HT-29 (cell line): ENCODE results near the gene TMA16. TPM values are rescaled to one million over a fixed set of nuclear protein-coding genes. Genes with fewer than 3 reads are reported as not detected.
A peak's percentile ranks its signal among the peaks of the same experiment; 100 is the strongest.
"Not testable (repeated sequence)": the region's sequence is repeated elsewhere in the genome, so short reads cannot be mapped to it uniquely, and the experiment has no call there.

ENCODE experiments used
- DNase-seq: peaks from one replicate; pipeline ENCODE4 v3.0.0-alpha.2; 2015; ENCODE audit warnings: low spot score
- total RNA-seq: library from RNA; depleted of rRNA; stranded (reverse); fragments of >200 nt; shearing (Covaris generic); gene quantifications from 2 replicates; pipeline ENCODE4 v1.2.3, GENCODE V29; 2014

TMA16 gene
- total RNA-seq, 1 experiment from 2014 or later = 5.0 TPM

DNA sequence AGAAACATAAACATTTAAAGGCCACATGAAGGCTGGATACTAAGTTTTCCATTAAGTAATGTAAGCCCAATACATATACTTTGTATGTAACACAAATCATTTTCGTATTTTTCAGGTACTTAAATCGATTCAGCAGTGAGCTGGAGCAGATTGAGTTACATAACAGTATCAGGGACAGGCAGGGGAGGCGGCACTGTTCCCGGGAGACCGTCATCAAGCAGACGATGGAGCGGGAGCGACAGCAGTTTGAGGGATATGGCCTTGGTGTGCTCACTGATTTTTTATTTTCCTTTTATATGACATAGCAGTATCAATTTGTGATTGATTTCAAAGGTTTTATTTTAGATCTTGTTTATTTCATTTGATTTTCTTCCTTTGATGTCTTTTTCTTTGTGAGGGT lies 20.7 kb downstream of the TMA16 start:
- no peak for DNase-seq

DNA sequence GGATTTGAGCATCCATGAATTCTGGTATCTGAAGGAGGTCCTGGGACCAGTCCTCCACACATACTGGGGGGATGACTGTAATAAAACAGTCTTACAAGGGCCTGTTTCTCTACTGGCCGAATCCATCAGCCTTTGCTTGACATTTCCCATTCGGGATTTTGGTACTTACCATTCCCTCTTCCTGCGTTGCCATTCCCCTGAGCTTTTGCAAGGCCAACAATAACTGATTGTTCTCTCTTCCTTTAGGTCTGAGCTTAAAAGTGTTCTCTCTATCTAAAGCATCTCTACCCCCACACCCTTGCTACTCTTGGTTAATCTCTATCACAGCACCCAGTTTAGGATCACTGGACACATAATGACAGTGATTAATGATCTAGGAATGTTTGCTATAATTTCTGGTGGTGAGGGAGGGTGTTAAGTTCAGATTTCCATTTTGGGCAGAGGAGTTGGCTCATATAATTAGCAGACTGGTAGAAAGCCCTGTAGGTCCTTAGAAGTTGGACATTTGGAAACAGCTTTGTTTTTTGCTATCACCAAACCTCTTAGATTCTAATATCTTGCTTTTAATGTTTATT lies 29.4 kb downstream of the TMA16 start:
- no peak for DNase-seq

DNA sequence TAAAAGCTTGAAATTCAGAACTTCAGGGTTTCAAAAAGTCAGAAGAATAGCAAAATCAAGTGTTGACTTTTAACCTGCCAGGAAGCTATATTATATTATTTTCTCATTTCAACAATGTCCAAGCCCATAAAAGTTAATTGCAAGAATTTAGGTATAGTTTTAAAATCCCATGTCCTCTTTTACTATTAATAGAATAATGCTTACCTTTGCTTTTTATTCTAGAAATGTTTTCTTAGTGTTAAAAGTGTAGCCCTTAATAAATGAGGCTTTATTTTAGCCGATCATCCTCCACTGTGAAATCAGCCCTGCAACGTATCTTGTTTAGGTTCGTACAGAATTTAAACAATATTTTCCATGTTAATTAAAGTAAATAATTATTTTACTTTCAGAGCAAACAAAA lies 31.5 kb downstream of the TMA16 start:
- no peak for DNase-seq

DNA sequence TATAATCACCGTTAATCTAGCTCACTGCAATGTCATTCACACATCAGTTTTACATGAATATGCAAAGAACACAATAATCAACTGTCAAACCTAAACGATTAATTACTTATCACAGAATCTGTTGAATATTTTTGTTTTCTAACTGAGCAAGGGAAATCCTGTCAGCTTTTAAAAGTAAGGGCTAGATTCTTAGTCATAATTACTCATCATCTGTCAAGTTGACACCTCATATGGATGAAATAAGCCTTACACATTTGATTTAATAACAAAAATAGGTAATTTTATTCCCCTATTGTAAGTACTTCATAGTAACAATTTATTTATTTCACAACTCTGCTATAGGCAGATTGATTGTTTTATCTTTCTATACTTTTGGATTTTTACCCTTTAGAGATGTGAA lies 32.7 kb downstream of the TMA16 start:
- no peak for DNase-seq

DNA sequence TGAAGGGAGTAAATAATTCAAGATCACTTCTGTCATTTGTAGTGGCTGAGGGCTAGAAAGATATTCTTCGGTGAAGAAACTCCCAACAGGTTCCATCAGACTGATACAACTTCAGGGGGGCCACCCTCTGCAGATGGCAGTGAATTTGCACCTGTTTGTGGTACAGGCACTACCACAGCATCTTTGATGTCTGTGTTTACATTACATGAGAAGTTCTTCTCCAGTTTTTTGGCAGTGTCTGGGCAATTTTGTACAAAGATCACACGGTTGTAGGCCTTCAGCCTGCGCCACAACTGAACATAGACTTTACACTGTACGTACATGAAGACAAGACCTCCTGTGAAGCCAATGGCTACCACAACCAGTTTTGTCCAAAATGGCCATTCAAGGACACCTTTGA lies 34.2 kb downstream of the TMA16 start:
- no peak for DNase-seq

DNA sequence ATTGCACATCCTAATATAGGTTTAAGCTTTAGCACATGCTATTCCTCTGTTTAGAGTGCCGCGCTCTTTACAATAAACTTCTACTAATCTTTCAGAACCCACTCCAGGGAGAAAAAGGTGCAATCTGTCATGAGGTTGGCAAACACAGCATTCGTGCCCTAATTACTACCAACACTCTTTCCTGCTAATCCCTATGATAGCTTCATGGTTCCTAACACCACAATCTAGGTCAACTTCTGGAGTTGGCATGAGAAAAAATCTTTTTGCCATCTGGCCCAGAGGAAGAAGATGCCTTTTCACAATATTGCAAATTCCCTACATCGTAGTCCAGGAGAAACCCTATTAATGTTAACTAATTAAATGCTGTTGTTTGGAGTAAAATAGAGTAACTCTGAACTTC lies 39.6 kb downstream of the TMA16 start:
- no peak for DNase-seq

DNA sequence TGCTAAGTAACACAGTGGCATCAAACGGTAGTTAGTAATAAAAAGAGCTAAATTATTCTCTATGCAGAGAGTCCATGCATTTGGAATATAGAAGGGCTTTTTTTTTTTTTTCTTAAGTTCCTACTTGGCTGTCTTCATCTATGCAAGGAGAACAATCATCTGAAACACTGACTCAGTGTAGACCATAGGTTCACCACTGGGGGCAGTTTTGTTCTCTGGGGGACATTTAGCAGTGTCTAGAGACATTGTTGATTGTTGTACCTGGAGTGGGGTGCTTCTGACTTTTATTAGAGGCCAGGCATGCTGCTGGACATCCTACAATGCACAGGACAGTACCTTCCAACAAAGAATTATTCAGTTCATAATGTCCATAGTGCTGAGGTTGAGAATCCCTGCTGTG lies 41.2 kb downstream of the TMA16 start:
- no peak for DNase-seq

DNA sequence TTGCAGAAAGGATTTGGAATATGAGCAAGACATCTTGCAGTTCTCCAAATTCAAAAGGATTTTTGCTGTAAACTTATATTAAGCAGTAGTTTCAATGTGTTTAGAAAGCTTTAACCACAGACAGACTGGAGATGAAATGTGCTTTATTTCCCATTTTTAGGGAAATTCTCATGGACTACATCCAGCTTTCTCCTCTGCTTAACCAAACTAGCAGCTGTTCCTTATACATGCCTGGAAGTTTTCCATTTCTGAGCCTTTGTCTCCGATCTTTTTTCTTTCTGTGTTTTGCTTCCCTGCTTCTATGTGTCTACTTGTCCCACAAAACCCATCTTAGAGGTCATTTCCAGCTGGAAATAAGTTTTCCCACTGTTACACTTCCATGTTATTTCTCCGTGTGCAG lies 41.6 kb downstream of the TMA16 start:
- DNase-seq = no peak

DNA sequence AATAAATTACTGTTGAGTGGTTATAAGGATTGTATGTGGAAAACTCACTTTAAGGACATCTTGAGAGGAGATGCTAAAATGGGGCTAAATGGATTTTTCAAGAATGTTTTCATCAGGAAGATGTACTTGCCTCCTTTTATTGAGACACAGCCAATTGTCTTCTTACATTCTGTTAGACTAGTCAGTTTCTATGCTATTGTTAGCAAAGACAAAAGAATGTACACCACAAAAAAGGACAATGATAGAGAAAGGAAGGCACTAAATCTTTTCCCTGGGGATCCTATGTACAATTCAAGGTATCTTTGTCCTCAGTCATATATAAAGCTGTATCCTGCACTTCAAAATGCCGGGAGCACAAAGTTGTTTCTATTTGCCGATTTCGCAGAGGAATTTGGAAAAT lies 42.6 kb downstream of the TMA16 start:
- DNase-seq = no peak

DNA sequence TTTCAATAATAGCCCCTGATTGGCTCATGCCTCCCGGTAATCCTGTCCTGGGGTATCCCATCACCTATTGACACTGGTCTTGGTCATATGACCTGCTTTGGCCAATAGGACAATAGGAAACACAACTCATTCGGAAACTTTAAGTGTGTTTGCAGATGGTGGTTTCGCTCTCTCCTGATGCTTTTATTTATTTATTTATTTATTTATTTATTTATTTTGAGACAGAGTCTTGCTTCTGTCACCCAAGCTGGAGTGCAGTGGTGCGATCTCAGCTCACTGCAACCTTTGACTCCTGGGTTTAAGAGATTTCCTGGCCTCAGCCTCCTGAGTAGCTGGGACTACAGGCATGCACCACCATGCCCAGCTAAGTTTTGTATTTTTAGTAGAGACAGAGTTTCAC lies 44.3 kb downstream of the TMA16 start:
- DNase-seq = not testable (repeated sequence)

DNA sequence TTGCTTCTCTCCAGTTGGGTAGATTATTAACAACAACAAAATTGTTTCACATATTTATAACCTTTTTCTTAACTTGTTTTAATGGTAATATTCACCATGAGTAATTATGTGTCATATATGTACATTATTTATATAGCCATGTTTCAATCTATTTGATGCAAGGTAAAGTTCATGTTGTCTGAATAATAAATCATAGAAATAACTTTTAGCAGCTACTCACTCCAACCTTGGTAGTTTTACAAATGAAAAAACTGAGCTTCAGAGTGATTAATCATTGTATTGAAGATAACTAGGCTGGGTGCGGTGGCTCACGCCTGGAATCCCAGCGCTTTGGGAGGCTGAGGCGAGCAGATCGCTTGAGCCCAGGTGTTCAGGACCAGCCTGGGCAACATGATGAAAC lies 46.0 kb downstream of the TMA16 start:
- DNase-seq = no peak

DNA sequence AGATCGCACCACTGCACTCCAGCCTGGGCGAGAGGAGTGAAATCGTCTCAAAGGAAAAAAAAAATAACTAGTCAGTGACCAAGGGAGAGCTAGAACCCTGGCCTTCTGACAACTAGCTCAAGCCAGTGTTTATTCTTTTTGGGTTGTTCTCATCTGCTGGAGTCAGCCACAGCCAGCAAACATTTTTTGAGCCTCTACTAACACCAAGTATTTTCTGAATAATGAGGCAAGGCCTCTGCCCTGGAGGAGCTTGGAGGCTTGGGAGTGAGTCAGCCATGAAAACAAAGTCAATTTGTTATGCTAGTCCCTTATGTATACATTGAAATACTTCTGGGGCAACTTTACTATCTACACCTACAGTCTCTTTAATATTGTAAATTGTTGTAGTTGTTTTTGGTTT lies 46.5 kb downstream of the TMA16 start:
- DNase-seq = no peak

DNA sequence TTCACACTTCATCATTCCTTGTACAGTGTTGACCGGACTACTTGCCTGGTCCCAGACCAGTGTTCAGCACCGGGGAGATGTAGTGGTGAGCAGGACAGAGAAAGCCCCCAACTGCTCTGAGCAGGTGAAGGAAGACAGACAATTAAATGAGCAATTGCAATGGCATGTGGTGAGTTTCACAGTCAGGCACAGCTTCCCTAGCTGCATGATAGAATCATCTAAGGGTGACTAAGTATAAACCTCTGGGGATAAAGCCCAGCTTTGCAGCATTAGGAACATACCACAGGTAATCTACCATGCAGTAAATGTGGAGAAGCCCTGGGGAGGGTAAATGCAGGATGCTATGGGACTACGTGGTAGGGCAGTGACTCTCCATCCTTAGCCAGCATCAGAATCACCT lies 47.8 kb downstream of the TMA16 start:
- no peak for DNase-seq

DNA sequence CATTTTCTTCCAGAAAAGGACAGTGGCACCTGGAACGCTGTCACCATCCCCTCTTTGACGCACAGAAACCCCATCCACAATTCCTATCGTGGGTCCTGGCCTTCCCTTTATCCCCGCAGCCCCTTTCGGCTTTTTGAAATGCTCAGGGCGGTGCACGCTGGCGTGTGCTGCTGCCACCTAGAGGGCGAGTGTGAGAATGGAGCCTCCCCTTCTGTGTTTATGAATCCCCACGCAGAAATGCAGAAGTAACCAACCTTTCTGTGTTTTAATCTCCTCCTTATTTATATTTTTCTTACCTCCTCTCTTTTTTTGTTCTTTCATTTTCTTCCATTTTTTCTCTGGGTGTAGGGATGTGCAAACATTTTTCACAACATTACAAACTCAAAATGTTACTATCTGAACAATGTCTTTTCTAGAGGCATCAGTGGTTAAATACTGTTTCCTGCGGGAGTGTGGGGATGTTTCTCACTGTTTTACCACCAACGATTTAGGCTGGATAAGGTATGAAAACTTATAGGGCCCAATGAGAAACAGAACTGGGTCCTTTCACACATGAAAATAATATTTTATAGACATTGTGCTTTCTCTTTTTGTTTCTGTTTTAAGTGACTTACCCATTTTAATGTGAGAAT lies 50.0 kb downstream of the TMA16 start:
- peak; percentile 29 for DNase-seq

DNA sequence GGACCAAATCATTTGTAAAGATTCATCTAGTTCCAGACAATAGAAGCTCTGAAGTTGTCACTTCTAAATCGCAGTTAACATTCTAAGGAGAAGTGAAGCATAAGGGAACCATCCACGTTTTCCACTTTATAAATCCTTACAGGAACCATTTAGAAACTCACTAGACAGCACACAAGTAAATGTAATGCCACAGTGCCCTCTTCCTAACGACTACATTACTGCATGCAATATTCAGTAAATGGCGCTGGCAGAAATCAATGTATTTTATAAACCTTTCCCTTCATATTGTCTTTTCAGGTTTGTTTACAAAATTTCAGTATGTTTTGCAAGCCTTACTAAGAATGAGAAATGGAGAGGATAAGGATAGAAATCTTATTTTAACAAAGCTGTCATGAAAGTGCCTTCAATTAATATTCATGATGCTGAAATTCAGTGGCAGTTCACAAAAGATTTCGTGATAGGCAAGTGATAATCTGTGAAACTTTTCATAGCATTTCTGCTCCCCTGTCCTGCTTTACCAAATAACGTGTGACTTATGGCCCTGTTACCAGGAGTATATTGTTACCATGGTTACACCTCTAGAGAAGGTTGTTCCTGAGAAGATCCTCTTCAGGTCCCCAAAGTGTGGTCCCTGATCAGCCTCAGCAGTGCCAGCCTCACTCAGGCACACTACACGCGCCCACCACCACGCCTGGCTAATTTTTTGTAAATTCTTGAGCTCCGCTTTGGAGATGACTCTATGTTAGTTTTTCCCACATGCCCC lies 54.2 kb downstream of the TMA16 start:
- DNase-seq = peak; percentile 52

DNA sequence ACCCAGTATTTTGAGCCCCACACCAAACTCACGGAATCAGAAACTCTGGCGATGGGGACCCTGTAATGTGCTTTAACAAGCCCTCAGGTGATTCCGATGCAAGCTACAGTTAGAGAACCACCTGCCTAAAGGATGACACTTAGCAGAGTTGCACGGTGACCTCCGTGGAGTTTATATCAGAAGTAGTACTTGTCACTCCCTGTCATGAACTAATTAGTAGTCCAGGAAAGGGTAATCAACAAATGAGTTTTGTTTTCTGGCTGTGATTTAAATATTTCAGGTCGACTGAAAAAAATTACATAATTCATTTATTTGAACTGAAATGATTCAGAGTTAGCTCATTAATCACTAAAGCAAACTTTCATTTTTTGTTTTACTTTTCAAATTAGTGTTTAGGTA lies 56.4 kb downstream of the TMA16 start:
- DNase-seq = no peak

DNA sequence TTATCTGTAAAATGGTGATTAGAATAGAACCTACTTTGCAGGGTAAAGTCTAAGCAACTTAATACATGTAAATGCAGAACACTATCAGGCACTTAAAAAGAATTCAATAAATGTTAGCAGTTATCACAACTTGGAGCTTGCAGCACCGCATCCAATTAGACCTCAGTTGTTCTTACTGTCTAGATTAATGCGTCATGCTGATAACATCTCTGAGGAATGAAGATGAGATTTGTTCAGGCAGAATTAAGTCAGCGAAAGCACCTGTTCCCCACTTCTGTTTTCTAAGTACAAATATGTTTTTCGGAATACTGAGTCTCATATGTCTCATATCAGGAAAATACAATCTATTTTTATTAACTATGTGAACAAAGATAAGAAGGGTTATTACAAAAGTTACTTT lies 58.7 kb downstream of the TMA16 start:
- DNase-seq = no peak

DNA sequence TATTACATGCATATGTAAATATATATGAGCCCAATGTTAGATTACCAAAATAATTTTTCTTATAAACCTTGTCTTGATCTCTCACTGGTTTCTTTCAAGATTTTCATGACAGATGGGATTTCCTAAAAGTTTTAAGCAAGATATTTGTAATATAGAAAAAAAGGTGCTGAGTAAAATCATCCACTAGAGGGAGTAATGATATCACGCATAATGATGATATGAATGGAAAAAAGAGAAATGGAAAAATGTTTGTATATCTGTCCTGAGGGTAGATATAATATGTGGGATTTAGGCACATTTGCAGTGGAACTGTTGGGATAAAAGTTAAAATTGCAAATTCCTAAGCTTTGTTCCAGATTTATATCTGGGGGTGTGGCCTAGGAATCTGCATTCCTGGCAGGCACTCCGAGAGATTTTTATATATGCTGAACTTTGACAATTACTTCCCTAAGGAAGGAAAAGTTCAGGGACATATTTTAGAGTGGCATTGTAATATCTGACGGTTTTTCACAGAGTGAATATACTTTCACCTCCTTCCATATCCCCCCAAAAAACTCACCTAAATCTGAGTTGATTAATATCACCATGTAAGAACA lies 60.5 kb downstream of the TMA16 start:
- peak; percentile 24 for DNase-seq

DNA sequence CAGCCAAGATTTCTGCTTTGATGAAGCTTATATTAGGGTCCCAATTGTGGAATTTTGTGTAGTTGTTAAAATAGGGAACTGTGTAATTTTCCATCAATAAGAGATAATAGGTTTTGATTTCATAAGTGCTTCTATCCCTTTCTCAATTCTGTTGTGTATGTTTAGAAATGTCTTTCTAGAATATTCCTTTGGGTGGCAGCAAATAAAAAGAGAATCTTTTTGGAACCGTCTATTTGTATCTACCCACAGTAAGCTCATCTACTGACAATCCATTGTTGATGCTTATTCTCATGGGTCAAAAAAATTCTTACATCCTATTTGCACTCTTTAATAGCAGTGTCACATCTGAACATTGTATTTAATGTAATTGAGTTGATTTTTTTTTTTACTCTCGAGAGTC lies 61.7 kb downstream of the TMA16 start:
- no peak for DNase-seq

DNA sequence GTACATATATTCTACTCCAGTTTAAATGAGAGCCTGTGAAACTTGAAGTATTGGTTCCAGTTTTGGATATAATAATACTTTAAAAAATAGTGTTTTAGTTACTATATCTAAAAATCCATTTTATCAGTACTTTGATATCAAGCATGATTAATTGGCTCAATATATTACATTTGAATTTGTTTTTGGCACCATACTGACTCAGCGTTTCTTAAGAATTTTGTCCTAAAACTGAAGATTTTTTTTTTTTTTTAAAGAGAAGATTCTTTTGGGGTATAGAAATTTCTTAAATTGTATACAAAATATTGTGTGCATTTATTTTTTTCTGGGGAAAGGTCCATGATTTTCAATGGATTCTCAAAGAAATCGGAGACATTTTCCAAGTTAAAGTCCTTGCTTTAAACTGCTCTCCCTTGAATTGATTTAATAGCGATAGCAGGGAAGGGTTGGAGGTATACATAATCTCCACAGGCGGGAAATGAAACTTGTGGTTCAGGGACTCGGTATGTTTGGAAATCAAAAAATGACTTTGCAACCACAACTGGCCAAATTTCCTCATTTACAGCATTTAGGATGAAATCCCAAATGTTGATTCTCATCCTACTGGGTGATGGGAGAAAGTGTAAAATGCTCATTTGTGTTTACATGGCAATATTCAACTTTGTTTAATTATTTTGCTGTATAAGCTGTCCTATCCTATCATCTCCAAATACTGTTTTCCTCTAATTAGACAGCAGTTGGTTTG lies 62.3 kb downstream of the TMA16 start:
- DNase-seq = no peak

DNA sequence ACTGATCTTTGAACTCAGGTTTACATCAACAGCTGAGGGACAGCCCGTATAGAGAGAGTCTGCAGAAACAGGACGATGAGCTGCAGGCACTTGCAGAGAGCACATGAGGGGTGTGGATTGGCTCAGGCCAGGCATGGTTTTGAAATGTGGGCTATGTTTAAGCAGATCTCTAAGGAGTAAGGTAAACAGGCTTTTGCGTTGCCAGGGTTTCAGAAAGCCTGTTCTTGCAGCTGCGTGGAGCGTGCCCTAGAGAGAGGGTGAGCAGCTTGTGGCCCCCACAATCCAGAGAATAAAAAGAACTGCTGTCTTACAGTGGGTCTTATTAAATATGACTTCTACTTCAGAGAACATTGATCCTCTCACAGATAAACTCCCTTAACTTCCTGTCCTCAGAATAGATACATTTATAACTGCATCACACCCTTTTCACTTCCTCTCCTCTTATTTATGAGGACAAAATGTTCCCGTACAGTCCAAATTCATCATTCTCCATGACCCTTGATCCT lies 64.1 kb downstream of the TMA16 start:
- DNase-seq = no peak

DNA sequence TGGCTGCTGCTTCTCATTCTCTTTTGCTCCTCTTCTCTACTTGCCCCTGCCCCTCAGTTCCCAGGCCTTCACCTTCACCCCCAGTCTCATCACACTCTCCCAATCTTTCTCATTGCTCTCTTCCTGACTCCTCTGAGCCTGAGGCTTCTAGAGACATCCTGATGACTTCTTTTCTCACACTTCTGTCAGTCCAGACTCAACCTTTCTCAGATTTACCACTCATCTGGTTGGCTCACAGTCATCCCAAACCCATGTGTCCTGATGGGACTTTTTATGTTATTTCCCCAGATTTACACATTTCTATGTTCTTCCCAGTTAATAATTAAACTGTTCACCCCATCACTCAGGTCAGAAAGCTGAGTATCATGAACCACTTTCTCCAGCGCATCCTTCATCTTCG lies 68.0 kb downstream of the TMA16 start:
- DNase-seq = no peak
